ENCODE measurements around the gene RALGAPA2. TPM values are rescaled to one million over a fixed set of nuclear protein-coding genes. Genes with fewer than 3 reads are reported as not detected.

Gene RALGAPA2
- total and polyA plus RNA-seq, 2 of the 13 experiments (the other 11 are each of a cell fraction or from before 2014, with no cell fraction given): 13.8 to 17.7 TPM

GRCh38 chr20:20743511-20744169 is 31.2 kb upstream of the RALGAPA2 start (continued):
- TF ChIP-seq CCDC6 (CRISPR knock-in tag; IDR thresholded peaks at IDR 0.05) (no peak), ZNF530 (CRISPR knock-in tag; IDR thresholded peaks at IDR 0.05; ENCODE audit: low read depth) (no peak), ZNF597 (CRISPR knock-in tag; IDR thresholded peaks at IDR 0.05) (no peak), CHD2 (IDR thresholded peaks at IDR 0.05; ENCODE audit: low read depth, low read length) (no peak), ZNF564 (CRISPR knock-in tag; IDR thresholded peaks at IDR 0.05) (no peak; the same call in 1 of the 2 replicates), SKI (IDR thresholded peaks at IDR 0.05; ENCODE audit: partially characterized antibody) (no peak), MBD4 (IDR thresholded peaks at IDR 0.05; ENCODE audit: borderline replicate concordance, low read length) (no peak), WIZ (CRISPR knock-in tag; IDR thresholded peaks at IDR 0.05) (no peak), ZNF644 (CRISPR knock-in tag; IDR thresholded peaks at IDR 0.05; ENCODE audit: low read depth) (no peak), ZNF10 (CRISPR knock-in tag; IDR thresholded peaks at IDR 0.05; ENCODE audit: borderline replicate concordance, low read depth) (no peak), FOXK2 (IDR thresholded peaks at IDR 0.05) (no peak), ARID4A (CRISPR knock-in tag; IDR thresholded peaks at IDR 0.05; ENCODE audit: borderline replicate concordance) (no peak; the same call in 1 of the 2 replicates), ZNF501 (CRISPR knock-in tag; IDR thresholded peaks at IDR 0.05) (peak; percentile 90), ZNF430 (CRISPR knock-in tag; IDR thresholded peaks at IDR 0.05) (no peak), ZBTB7B (CRISPR knock-in tag; IDR thresholded peaks at IDR 0.05) (peak; percentile 77), ATF3 (CRISPR knock-in tag; IDR thresholded peaks at IDR 0.05) (no peak), BHLHE40 (IDR thresholded peaks at IDR 0.05; ENCODE audit: low read length) (no peak), SOX6 (IDR thresholded peaks at IDR 0.05) (no peak), SOX6 (CRISPR knock-in tag; IDR thresholded peaks at IDR 0.05) (peak; percentile 51)
- TF ChIP-seq, protein P1, sequence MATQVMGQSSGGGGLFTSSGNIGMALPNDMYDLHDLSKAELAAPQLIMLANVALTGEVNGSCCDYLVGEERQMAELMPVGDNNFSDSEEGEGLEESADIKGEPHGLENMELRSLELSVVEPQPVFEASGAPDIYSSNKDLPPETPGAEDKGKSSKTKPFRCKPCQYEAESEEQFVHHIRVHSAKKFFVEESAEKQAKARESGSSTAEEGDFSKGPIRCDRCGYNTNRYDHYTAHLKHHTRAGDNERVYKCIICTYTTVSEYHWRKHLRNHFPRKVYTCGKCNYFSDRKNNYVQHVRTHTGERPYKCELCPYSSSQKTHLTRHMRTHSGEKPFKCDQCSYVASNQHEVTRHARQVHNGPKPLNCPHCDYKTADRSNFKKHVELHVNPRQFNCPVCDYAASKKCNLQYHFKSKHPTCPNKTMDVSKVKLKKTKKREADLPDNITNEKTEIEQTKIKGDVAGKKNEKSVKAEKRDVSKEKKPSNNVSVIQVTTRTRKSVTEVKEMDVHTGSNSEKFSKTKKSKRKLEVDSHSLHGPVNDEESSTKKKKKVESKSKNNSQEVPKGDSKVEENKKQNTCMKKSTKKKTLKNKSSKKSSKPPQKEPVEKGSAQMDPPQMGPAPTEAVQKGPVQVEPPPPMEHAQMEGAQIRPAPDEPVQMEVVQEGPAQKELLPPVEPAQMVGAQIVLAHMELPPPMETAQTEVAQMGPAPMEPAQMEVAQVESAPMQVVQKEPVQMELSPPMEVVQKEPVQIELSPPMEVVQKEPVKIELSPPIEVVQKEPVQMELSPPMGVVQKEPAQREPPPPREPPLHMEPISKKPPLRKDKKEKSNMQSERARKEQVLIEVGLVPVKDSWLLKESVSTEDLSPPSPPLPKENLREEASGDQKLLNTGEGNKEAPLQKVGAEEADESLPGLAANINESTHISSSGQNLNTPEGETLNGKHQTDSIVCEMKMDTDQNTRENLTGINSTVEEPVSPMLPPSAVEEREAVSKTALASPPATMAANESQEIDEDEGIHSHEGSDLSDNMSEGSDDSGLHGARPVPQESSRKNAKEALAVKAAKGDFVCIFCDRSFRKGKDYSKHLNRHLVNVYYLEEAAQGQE (IDR thresholded peaks at IDR 0.05; ENCODE audit: borderline replicate concordance in 1 of 2, low read depth in 1 of 2, low read length in 2 of 2): no peak
- TF ChIP-seq, protein P2, sequence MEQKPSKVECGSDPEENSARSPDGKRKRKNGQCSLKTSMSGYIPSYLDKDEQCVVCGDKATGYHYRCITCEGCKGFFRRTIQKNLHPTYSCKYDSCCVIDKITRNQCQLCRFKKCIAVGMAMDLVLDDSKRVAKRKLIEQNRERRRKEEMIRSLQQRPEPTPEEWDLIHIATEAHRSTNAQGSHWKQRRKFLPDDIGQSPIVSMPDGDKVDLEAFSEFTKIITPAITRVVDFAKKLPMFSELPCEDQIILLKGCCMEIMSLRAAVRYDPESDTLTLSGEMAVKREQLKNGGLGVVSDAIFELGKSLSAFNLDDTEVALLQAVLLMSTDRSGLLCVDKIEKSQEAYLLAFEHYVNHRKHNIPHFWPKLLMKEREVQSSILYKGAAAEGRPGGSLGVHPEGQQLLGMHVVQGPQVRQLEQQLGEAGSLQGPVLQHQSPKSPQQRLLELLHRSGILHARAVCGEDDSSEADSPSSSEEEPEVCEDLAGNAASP (CRISPR knock-in tag; IDR thresholded peaks at IDR 0.05; ENCODE audit: borderline replicate concordance): no peak

Measured in HepG2 (cell line).